GM21619 (cell line): ENCODE measurements around the gene PAGE2B.
"Not testable (repeated sequence)": the region's sequence is repeated elsewhere in the genome, so short reads cannot be mapped to it uniquely, and the experiment has no call there.

Experiments used
- ATAC-seq: cut with Tn5 transposase; IDR thresholded peaks from one replicate; pipeline ENCODE4 v1.9.1; 2021; ENCODE audit not compliant: unreplicated experiment

Gene PAGE2B

GRCh38 chrX:55107911-55108310 lies 33.1 kb downstream of the PAGE2B start:
- ATAC-seq: no peak

- no peak for ATAC-seq
Observed at GRCh38 chrX:55109306-55109705, 34.5 kb downstream of the PAGE2B start.

GRCh38 chrX:55111578-55112254 lies 36.9 kb downstream of the PAGE2B start:
- no peak for ATAC-seq

- not testable (repeated sequence) for ATAC-seq
Observed at GRCh38 chrX:55116589-55116988, 41.8 kb downstream of the PAGE2B start.

- no peak for ATAC-seq
Observed at GRCh38 chrX:55118574-55118973, 43.7 kb downstream of the PAGE2B start.

- ATAC-seq: no peak
Observed at GRCh38 chrX:55119271-55119670, 44.4 kb downstream of the PAGE2B start.

- no peak for ATAC-seq
Observed at GRCh38 chrX:55119712-55120111, 44.9 kb downstream of the PAGE2B start.

GRCh38 chrX:55120761-55121358 lies 46.0 kb downstream of the PAGE2B start:
- ATAC-seq: no peak

GRCh38 chrX:55123900-55124299 lies 49.1 kb downstream of the PAGE2B start:
- ATAC-seq: no peak

GRCh38 chrX:55127692-55128091 lies 52.9 kb downstream of the PAGE2B start:
- ATAC-seq: no peak
